SH-SY5Y (cell line): ENCODE data around the gene PCNP.

Experiments
- GATA2 ChIP-seq: IDR thresholded peaks from 2 replicates; pipeline ENCODE4 v1.6.1; 2011; ENCODE audit warnings: mild to moderate bottlenecking, low read depth, low read length
- GATA3 ChIP-seq: IDR thresholded peaks from 2 replicates; pipeline ENCODE4 v1.6.1; 2011; ENCODE audit warnings: low read depth, mild to moderate bottlenecking, low read length, moderate library complexity

The PCNP gene

DNA sequence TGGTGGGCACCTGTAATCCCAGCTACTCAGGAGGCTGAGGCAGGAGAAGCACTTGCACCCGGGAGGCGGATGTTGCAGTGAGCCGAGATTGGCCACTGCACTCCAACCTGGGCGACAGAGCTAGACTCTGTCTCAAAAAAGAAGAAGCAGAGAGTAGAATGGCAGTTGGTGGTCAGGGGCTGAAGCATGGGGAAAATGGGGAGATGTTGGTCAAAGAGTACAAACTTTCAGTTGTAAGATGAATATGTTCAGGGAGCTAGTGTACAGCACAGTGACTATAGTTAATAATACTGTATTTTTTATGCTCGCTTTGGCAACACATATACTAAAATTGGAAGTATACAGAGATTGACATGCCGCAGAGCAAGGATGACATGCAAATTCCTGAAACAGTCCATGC, 41.5 kb downstream of the PCNP start:
- no peak for TF ChIP-seq GATA2

- no peak for TF ChIP-seq GATA3
- TF ChIP-seq GATA2 = no peak
Measured at GRCh38 chr3:101617478-101617877, 43.5 kb downstream of the PCNP start.

DNA sequence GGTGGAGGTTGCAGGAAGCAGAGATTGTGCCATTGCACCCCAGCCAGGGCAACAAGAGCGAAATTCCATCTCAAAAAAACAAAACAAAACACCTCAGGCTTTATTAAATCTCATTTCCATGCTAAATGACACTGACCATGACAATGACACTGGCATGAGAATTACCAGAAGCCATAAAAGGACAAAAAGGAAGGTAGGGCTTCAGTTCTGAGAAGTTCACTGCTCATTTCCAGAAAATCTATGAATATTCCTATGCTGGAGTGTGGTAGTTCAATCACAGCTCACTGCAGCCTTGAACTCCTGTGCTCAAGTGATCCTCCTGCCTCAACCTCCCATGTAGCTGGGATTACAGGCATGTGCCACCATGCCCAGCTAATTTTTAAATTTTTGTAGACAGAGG, 44.7 kb downstream of the PCNP start:
- TF ChIP-seq GATA3 = no peak
- TF ChIP-seq GATA2 = no peak

DNA sequence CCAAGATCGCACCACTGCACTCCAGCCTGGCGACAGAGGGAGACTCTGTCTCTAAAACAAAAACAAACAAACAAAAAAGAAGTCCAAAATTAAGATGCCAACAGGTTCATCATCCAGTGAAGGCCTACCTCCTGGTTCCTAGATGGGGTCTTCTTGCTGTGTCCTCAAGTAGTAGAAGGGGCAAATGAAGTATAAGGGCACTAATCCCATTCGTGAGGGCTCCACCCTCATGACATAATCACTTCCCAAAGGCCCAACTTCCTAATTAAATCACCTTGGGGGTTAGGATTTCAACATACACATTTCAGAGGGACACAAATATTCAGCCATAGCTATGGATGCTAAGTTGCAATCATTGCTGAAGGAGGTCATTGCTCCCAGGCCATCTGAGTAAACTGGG, 45.8 kb downstream of the PCNP start:
- no peak for TF ChIP-seq GATA3
- TF ChIP-seq GATA2 = no peak

DNA sequence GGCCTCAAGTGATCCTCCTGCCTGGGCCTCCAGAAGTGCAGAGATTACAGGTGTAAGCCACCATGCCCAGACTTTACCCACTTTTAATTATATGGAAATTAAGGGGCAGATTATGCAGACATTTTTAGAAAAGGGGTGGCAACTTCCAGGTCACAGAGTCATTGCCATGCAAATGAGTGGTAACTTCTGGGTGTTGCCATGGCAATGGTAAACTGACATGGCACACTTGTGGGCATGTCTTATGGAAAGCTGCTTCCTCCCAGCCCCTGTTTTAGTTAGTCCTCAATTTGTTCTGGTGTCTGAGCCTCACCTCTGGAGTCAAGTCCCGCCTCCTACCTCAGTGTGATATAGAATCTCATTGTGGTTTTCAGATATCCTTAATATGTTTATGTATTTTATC, 49.7 kb downstream of the PCNP start:
- TF ChIP-seq GATA3 (no peak), GATA2 (no peak)

DNA sequence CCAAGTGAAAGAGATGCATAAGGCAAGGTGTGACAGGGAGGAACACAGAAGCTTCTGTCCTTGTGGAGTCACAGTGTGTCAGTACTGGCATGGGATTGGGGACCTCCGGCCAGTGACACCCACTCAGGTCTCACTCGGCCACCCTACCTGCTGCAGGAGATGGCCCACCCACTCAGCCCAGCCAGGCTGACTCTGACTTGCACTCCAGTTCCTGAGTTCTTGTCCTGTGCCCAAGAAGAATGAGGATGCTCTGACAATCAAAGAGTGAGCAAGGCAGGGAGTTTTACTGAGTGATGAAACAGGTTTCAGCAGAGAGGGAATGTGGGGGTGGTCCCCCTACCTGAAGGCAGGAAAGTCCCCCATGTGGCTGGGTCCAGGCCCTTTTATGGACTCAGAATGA, 50.9 kb downstream of the PCNP start:
- TF ChIP-seq GATA3 (no peak), GATA2 (no peak)

- TF ChIP-seq GATA2 (no peak), GATA3 (no peak)
Measured at GRCh38 chr3:101625879-101626278, 51.9 kb downstream of the PCNP start.

- TF ChIP-seq GATA2 (no peak), GATA3 (no peak)
Measured at GRCh38 chr3:101629219-101629618, 55.2 kb downstream of the PCNP start.

DNA sequence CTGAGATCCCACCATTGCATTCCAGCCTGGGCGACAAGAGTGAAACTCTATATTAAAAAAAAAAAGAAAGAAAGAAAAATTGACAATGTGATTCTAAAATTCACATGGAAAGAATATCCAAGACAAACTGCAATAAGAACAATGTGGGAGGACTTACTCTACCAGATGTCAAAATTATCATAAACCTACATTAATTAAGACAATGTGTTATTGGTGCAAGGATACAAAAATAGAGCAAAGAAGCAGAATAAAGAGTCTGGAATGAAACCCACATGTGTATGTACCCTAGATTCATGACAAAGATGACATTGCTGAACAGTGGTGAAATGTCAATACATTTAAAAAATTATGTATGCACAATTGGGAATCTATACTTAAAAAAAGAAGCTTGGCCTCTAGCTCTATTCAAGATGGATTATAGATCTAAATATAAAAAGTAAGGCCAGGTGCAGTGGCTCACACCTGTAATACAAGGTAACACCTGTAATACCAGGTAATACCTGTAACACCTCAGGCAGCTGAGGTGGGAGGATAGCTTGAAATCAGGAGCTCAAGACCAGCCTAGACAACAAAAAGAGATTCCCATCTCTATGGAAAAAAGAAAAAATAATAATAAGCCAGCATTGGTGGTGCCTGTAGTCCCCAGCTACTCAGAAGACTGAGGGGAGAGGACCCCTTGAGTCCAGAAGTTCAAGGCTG, 57.3 kb downstream of the PCNP start:
- TF ChIP-seq GATA3 = no peak
- no peak for TF ChIP-seq GATA2

DNA sequence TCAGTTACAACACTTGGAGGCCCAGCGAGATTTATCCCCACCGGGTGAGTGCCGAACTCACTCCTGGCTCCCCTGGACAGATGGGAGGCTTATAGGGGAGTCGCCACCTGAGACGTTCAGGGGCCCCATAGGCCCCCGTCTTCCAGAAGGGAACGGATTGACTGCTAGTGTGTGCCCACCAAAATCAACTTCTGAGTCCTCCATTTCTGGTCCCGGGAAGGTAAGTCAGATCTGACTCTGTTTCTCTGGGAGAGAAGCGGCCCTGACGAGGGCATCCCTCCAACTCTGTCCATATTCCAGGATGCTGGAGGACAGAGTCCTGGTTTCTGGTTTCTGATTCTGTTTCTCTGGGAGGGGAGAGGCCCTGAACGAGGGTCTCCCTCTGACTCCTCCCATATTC, 58.6 kb downstream of the PCNP start:
- no peak for TF ChIP-seq GATA2
- no peak for TF ChIP-seq GATA3

- TF ChIP-seq GATA3 (no peak), GATA2 (no peak)
Measured at GRCh38 chr3:101633186-101633585, 59.2 kb downstream of the PCNP start.

DNA sequence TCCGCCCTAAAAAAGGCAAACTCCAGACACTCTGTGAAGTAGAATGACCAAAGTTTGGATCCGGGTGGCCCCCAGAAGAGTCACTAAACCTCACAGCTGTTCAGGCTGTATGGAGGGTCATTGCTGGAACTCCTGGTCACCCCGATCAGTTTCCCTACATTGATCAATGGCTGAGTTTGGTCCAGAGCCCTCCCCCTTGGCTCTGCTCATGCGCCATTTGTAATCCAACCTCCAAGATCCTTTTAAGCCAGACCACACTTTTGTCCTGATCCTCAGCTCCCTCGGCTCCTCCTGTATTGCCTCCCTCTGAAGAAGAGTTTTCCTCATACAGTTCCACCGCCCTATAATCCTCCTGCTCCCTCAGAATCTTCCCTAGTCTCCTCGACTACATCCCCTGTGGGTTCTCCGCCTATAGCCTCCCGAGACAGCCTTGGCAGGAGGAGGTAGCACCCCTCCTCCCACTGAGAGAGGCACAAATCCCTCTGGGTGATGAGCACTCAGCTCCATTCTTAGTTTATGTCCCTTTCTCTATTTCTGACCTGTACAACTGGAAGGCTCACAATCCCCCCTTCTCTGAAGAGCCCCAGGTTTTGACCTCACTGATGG, 60.7 kb downstream of the PCNP start:
- TF ChIP-seq GATA3 = no peak
- no peak for TF ChIP-seq GATA2

GRCh38 chr3:101635345-101635744, 61.4 kb downstream of the PCNP start:
- no peak for TF ChIP-seq GATA3
- no peak for TF ChIP-seq GATA2

DNA sequence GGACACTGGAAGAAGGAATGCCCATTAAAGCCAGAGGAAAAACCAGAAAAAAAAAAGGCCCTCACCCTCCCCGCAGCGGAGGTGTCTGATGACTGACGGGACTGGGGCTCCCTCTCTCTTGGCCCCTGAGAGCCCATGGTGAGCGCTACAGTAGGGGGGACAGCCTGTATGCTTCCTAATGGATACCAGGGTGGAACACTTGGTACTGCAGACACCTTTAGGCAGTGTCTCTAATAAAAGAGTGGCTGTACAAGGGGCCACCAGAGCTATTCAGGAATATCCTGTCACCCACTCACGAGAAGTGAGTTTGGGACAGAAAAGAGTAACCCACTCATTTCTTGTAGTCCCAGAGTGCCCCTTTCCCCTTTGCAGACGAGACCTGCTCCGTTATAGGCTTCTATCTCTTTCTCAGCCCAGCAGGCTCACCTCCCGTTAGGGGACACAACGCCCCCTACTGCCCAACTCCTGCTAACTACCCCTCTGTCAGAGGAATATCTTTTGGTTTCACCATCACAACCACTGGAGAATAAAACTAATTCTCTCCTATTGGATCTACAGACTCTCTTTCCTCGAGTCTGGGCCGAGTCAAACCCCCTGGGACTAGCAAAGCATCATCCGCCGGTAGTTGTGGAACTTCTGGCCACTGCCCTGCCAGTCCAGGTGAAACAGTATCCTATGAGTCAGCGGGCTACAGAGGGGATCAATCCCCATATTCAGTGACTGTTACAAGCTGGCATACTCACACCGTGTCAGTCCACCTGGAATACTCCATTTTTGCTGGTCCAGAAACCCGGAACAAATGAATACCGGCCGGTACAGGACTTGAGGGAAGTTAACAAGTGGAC, 62.2 kb downstream of the PCNP start:
- no peak for TF ChIP-seq GATA3
- TF ChIP-seq GATA2 = no peak

DNA sequence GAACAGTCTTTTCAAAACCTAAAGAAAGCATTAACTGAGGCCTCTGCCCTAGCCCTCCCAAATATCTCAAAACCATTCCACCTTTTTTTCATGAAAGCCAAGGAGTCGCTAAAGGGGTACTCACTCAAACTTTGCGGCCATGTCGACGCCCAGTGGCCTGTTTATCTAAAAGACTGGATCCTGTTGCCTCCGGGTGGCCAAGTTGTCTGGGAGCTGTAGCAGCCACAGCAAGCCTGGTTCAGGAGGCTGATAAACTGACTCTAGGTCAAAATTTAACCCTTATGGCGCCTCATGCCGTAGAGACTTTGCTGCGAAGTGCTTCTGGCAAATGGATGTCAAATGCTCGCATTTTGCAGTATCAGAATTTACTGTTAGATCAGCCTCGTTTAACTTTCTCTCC, 63.5 kb downstream of the PCNP start:
- TF ChIP-seq GATA2 (no peak), GATA3 (no peak)
